Neural crest cell (in vitro differentiated cells): ENCODE data around the gene SUPT7L. TPM values are rescaled to one million over a fixed set of nuclear protein-coding genes. Genes with fewer than 3 reads are reported as not detected.
"Not testable (repeated sequence)": the region's sequence is repeated elsewhere in the genome, so short reads cannot be mapped to it uniquely, and the experiment has no call there.

Source experiments
- DNase-seq: peaks from one replicate; pipeline ENCODE4 v3.0.0; 2021; ENCODE audit warnings: low read depth, mixed read lengths, low spot score
- H3K27ac Mint-ChIP-seq: one replicate; pipeline ENCODE4 v1.8.0; 2021; ENCODE audit warnings: mild to moderate bottlenecking, mixed read lengths; ENCODE audit not compliant: unreplicated experiment
- H3K27me3 Mint-ChIP-seq: 2 replicates; pipeline ENCODE4 v1.8.0; 2021; ENCODE audit warnings: low read depth, mild to moderate bottlenecking, mixed read lengths
- H3K36me3 Mint-ChIP-seq: 2 replicates; pipeline ENCODE4 v1.8.0; 2021; ENCODE audit warnings: low read depth, mild to moderate bottlenecking, mixed read lengths
- H3K4me1 Mint-ChIP-seq: 2 replicates; pipeline ENCODE4 v1.8.0; 2021; ENCODE audit warnings: mixed read lengths
- H3K4me3 Mint-ChIP-seq: one replicate; pipeline ENCODE4 v1.8.0; 2021; ENCODE audit warnings: mild to moderate bottlenecking, mixed read lengths
- H3K9me3 Mint-ChIP-seq: 2 replicates; pipeline ENCODE4 v1.8.0; 2021; ENCODE audit warnings: mixed read lengths
- CTCF ChIP-seq: fragments of 200-600 bp; sonication (generic); conservative IDR thresholded peaks from 2 replicates; pipeline ENCODE4 v1.5.0; 2021; ENCODE audit warnings: antibody characterized with exemption, mild to moderate bottlenecking
- total RNA-seq: library from RNA; stranded (reverse); gene quantifications from 2 replicates; pipeline ENCODE4 v1.2.1, GENCODE V29; 2021

Gene SUPT7L
- total RNA-seq, 1 donor from 2014 or later = 32.4 TPM

- no peak for DNase-seq
- no peaks in the 10 kb centered on the region for H3K9me3 Mint-ChIP-seq
- H3K27ac Mint-ChIP-seq = no peak overlapping the region
- no peak overlapping the region for H3K4me3 Mint-ChIP-seq
- H3K36me3 Mint-ChIP-seq = peaks cover 16% of the 10 kb centered on the region
- no peak for TF ChIP-seq CTCF
- H3K4me1 Mint-ChIP-seq = no peaks in the 10 kb centered on the region
- no peaks in the 10 kb centered on the region for H3K27me3 Mint-ChIP-seq
Measured at GRCh38 chr2:27638037-27638637, 25.3 kb downstream of the SUPT7L start.

DNA sequence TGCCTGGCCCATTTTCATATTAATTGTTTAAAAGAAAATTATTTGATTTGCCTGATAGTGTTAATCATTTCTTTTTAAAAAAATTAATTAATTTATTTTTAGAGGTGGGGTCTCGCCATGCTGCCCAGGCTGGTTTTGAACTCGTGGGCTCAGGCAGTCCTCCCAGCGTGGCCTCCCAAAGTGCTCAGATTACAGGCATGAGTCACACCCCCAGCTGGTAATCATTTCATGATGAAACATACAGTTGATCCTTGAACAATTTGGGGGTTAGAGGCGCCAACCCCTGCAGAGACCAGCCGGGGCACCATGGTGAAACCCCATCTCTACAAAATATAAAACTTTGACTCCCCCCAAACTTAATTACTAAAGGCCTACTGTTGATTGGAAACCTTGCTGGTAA, 26.6 kb downstream of the SUPT7L start:
- Mint-ChIP-seq H3K4me1 (no peaks in the 10 kb centered on the region), H3K27me3 (no peaks in the 10 kb centered on the region), H3K27ac (no peak overlapping the region), H3K4me3 (no peak overlapping the region), H3K36me3 (peaks cover 19% of the 10 kb centered on the region), H3K9me3 (no peaks in the 10 kb centered on the region)
- TF ChIP-seq CTCF = no peak
- DNase-seq = no peak

DNA sequence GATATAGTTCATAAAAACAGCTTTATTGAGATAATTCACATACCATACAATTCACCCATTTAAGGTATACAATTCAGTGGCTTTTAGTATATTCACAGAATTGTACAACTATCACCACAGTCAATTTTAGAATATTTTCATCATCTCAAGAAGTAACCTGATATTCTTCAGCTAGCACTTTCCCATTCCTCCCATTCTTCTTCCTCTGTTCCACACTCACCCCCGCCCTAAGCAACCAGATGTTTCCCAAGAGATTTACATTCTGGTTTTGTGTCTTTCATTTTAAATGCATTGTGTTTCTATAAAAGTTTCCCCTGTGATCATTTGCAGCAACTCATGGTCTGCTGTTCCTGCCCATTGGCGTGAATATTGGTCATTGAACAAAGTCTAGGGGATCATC, 29.1 kb downstream of the SUPT7L start:
- Mint-ChIP-seq H3K27me3 (no peaks in the 10 kb centered on the region), H3K9me3 (no peaks in the 10 kb centered on the region), H3K27ac (no peak overlapping the region), H3K4me1 (no peaks in the 10 kb centered on the region), H3K36me3 (peaks cover 16% of the 10 kb centered on the region), H3K4me3 (no peak overlapping the region)
- TF ChIP-seq CTCF = no peak
- no peak for DNase-seq

- not testable (repeated sequence) for DNase-seq, H3K27ac Mint-ChIP-seq, H3K27me3 Mint-ChIP-seq, H3K9me3 Mint-ChIP-seq
- peak overlapping the region; percentile 73 for H3K4me3 Mint-ChIP-seq
- H3K36me3 Mint-ChIP-seq = peaks cover 10% of the 10 kb centered on the region
- H3K4me1 Mint-ChIP-seq = peaks cover 10% of the 10 kb centered on the region
Measured at GRCh38 chr2:27630257-27630656, 33.2 kb downstream of the SUPT7L start.

DNA sequence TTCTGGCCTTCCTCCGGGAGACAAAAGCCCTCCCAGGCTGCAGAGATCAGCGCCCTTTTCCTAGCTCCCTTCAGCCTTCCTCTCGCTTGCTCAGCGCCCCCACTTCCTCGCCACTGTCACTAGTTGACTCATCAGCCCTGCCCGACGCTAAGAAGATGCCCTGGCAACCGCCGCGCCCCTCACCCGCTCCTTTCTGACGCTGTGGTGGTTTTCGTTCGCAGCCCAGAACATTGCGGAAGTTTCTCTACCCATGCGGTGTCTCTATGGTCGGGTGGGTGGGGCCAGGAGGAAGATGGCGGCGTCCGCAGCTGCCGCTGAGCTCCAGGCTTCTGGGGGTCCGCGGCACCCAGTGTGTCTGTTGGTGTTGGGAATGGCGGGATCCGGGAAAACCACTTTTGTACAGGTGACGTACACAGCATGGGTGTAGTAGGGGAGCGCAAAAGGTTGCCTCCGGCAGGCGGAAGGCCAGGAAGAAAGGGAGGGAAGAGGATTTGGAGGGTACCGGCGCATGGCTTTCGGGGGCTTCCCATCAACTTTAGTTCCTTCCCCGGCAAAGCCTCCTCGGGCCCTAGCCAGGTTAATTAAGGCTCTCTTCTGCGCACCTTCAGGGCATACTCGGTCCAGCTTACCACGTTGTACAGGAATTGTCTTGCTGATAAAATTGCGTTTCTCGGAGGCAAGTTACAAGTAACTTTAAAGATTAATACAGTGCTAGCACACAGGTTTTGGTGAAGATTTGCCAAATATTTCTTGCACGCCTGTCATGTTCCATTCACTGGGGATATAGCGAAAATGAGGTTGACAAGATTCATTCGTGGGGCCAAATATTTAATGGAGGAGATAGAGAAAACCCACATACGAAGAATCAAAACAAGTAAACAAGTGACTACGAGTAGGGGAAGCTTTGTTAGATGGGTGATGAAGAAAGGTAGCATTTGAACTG, 34.4 kb downstream of the SUPT7L start, which contains the start of the genes CCDC121 and GPN1:
Gene CCDC121 (minus strand): TSS at position 246 of the 943 bp plus-strand sequence. CDS start 1,213 bp downstream, outside the sequence.
Gene GPN1 (plus strand): TSS at position 284 of the 943 bp plus-strand sequence. CDS start 9 bp downstream, at position 293.
- Mint-ChIP-seq H3K27ac (peak within 1 kb of the TSS; percentile 59), H3K9me3 (no peaks in the 10 kb centered on the region), H3K27me3 (no peaks in the 10 kb centered on the region)

More for the DNA sequence above, 34.4 kb downstream of the SUPT7L start, which contains the start of the genes CCDC121 and GPN1:
- no peak for TF ChIP-seq CTCF
- peak; percentile 71 for DNase-seq
- Mint-ChIP-seq H3K36me3 (peaks cover 3% of the 10 kb centered on the region), H3K4me3 (no peak within 1 kb of the TSS), H3K4me1 (peaks cover 10% of the 10 kb centered on the region)
